DND-41 (cell line): ENCODE measurements around the gene TCP11L1.

Experiments
- EZH2 ChIP-seq: IDR thresholded peaks from 3 replicates; pipeline ENCODE4 v1.6.1; 2012; ENCODE audit warnings: borderline replicate concordance, low read depth, mild to moderate bottlenecking, moderate library complexity, low read length, inconsistent platforms; ENCODE audit not compliant: severe bottlenecking
- TF ChIP-seq, protein P1 (sequence below): IDR thresholded peaks from 2 replicates; pipeline ENCODE4 v1.5.1; 2012; ENCODE audit warnings: borderline replicate concordance, low read length, moderate library complexity, mild to moderate bottlenecking; ENCODE audit not compliant: poor library complexity, severe bottlenecking; ENCODE audit errors: extremely low read depth

DNA sequence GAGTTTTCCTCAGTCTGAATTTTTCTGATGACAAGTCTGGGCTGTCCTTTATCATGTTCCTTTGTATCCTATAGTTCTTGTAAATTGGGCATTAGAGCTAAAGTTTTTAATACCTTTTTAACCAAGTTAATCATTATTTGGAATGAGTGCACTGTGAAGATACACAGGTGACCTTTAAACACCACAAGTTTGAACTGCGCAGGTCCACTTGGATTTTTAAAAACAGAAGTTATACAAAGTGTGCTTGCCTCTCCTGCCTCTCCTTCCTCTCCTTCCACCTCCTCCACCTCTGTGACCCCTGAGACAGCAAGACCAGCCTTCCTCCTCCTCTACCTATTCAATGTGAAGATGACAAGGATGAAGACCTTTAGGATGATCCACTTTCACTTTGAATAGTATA, 4.4 kb upstream of the TCP11L1 start:
- TF ChIP-seq, protein P1, sequence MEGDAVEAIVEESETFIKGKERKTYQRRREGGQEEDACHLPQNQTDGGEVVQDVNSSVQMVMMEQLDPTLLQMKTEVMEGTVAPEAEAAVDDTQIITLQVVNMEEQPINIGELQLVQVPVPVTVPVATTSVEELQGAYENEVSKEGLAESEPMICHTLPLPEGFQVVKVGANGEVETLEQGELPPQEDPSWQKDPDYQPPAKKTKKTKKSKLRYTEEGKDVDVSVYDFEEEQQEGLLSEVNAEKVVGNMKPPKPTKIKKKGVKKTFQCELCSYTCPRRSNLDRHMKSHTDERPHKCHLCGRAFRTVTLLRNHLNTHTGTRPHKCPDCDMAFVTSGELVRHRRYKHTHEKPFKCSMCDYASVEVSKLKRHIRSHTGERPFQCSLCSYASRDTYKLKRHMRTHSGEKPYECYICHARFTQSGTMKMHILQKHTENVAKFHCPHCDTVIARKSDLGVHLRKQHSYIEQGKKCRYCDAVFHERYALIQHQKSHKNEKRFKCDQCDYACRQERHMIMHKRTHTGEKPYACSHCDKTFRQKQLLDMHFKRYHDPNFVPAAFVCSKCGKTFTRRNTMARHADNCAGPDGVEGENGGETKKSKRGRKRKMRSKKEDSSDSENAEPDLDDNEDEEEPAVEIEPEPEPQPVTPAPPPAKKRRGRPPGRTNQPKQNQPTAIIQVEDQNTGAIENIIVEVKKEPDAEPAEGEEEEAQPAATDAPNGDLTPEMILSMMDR = no peak
- no peak for TF ChIP-seq EZH2
